ENCODE measurements around the gene CUL9.

DNA sequence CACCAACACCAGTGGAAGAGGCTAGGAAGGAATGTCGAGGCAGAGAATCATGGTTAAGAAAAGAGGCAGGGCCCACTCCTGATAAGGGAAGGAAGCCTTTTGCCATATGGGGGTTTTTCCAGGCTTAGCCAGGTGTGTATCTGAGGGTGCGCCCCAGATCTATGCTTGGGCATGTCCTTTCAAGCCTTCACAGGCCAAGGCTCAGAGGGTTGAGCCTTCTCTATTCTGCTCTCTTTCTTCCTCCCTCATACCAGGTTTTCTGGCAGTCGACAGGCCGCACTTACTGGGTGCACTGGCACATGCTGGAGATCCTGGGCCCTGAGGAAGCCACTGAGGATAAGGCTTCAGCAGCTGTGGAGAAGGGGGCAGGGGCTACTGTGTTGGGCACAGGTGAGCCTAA, 4.7 kb downstream of the CUL9 start:
- TF ChIP-seq, protein P1, sequence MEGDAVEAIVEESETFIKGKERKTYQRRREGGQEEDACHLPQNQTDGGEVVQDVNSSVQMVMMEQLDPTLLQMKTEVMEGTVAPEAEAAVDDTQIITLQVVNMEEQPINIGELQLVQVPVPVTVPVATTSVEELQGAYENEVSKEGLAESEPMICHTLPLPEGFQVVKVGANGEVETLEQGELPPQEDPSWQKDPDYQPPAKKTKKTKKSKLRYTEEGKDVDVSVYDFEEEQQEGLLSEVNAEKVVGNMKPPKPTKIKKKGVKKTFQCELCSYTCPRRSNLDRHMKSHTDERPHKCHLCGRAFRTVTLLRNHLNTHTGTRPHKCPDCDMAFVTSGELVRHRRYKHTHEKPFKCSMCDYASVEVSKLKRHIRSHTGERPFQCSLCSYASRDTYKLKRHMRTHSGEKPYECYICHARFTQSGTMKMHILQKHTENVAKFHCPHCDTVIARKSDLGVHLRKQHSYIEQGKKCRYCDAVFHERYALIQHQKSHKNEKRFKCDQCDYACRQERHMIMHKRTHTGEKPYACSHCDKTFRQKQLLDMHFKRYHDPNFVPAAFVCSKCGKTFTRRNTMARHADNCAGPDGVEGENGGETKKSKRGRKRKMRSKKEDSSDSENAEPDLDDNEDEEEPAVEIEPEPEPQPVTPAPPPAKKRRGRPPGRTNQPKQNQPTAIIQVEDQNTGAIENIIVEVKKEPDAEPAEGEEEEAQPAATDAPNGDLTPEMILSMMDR (IDR thresholded peaks at IDR 0.05; ENCODE audit: poor library complexity, severe bottlenecking): no peak
- TF ChIP-seq EZH2 (IDR thresholded peaks at IDR 0.05; ENCODE audit: borderline replicate concordance, insufficient read depth, low read length, poor library complexity, severe bottlenecking) (no peak), MXI1 (conservative IDR thresholded peaks at IDR 0.05; ENCODE audit: poor library complexity, severe bottlenecking) (no peak), RAD21 (conservative IDR thresholded peaks at IDR 0.05) (no peak), EP300 (conservative IDR thresholded peaks at IDR 0.05; ENCODE audit: poor library complexity, severe bottlenecking) (no peak), TAF1 (IDR thresholded peaks at IDR 0.05; ENCODE audit: low read depth) (no peak), POLR2AphosphoS5 (IDR thresholded peaks at IDR 0.05) (no peak), SMC3 (conservative IDR thresholded peaks at IDR 0.05; ENCODE audit: poor library complexity) (no peak)
- TF ChIP-seq, protein P2, sequence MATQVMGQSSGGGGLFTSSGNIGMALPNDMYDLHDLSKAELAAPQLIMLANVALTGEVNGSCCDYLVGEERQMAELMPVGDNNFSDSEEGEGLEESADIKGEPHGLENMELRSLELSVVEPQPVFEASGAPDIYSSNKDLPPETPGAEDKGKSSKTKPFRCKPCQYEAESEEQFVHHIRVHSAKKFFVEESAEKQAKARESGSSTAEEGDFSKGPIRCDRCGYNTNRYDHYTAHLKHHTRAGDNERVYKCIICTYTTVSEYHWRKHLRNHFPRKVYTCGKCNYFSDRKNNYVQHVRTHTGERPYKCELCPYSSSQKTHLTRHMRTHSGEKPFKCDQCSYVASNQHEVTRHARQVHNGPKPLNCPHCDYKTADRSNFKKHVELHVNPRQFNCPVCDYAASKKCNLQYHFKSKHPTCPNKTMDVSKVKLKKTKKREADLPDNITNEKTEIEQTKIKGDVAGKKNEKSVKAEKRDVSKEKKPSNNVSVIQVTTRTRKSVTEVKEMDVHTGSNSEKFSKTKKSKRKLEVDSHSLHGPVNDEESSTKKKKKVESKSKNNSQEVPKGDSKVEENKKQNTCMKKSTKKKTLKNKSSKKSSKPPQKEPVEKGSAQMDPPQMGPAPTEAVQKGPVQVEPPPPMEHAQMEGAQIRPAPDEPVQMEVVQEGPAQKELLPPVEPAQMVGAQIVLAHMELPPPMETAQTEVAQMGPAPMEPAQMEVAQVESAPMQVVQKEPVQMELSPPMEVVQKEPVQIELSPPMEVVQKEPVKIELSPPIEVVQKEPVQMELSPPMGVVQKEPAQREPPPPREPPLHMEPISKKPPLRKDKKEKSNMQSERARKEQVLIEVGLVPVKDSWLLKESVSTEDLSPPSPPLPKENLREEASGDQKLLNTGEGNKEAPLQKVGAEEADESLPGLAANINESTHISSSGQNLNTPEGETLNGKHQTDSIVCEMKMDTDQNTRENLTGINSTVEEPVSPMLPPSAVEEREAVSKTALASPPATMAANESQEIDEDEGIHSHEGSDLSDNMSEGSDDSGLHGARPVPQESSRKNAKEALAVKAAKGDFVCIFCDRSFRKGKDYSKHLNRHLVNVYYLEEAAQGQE (IDR thresholded peaks at IDR 0.05; ENCODE audit: borderline replicate concordance): no peak
